ENCODE measurements around the gene FREM1.

DNA sequence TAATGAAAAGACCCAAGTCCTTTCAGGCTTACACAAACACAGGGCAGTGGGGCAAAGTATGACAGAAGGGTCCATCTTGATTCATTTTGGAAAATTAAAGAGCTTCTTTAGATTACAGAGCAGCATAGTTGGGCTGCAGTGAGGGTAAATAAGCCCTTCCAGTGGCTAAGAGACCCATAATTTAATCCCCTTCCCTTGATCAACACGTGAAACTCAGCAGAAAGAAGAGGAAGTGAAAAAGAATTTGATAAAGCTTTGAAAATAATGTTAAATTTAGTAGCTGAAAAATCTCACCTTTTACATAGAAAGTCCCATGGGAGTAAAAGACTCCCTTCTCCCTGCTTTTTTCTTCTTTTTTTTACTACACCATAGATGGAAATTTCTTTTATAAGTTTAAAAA lies 87.6 kb downstream of the FREM1 start:
- TF ChIP-seq, protein P1, sequence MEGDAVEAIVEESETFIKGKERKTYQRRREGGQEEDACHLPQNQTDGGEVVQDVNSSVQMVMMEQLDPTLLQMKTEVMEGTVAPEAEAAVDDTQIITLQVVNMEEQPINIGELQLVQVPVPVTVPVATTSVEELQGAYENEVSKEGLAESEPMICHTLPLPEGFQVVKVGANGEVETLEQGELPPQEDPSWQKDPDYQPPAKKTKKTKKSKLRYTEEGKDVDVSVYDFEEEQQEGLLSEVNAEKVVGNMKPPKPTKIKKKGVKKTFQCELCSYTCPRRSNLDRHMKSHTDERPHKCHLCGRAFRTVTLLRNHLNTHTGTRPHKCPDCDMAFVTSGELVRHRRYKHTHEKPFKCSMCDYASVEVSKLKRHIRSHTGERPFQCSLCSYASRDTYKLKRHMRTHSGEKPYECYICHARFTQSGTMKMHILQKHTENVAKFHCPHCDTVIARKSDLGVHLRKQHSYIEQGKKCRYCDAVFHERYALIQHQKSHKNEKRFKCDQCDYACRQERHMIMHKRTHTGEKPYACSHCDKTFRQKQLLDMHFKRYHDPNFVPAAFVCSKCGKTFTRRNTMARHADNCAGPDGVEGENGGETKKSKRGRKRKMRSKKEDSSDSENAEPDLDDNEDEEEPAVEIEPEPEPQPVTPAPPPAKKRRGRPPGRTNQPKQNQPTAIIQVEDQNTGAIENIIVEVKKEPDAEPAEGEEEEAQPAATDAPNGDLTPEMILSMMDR (IDR thresholded peaks at IDR 0.05; ENCODE audit: insufficient read depth, low read depth, low read length) = no peak
- TF ChIP-seq EZH2 (IDR thresholded peaks at IDR 0.05; ENCODE audit: insufficient read depth, low read length) = no peak
